GM19468 (cell line): ENCODE data around the gene FIG4.
"Not testable (repeated sequence)": the region's sequence is repeated elsewhere in the genome, so short reads cannot be mapped to it uniquely, and the experiment has no call there.

ENCODE experiments used
- ATAC-seq: cut with Tn5 transposase; IDR thresholded peaks from one replicate; pipeline ENCODE4 v1.9.1; 2021; ENCODE audit warnings: mild to moderate bottlenecking, moderate library complexity, moderate number of reproducible peaks; ENCODE audit not compliant: unreplicated experiment; ENCODE audit errors: extremely low read depth

FIG4 gene

DNA sequence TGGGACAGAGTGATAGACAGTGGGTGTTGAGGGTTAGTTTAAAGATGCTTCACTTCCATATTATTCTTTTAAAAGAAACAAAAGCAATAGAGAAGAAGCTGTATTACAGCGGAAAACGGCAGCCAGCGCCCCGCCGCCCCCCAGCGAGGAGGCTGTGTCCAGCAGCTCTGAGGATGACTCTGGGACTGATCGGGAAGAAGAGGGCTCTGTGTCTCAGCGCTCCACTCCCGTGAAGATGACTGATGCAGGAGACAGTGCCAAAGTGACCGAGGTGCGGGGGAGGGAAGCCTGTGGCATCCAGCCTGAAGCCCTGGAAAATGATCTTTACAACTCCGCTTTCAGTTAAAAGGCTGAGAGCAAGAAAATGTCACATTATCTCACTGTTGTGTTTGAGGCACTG is 100.2 kb downstream of the FIG4 start:
- no peak for ATAC-seq

DNA sequence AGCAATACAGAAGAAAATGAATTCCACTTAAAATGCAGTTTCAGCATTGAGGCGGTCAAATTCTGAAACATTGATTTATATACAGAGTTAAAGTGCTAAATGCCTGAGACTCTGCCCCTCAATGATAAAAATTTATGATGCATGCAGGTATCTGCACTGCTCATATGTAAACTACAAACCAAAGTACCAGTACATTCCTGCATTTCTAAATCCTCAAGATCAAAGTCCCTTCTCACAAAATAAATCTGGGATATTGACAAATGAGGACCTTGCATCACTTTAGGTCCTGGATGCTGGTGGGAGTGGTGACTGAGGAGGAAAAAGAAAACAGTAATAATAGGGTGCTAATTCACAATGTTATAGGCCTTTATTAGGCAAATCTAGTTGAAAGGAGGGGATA is 101.9 kb downstream of the FIG4 start:
- no peak for ATAC-seq

DNA sequence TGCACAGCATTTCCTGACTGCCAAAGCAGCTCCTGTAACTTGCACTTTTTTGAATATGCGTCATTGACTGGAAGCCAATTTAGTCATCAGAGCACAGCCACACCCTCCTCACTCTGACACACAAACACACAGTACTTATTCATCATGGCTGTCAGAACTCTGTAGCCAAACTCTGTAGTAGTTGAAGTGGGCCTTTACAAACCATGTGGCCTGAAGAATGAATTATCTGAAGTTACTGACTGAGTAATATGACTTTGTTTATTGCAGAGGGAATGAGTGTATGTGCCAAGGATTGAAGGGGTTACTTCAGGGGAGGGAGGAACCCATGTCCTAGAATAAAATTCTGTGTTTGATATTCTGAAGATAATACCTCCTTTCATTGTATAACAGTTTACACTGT is 102.7 kb downstream of the FIG4 start:
- no peak for ATAC-seq

DNA sequence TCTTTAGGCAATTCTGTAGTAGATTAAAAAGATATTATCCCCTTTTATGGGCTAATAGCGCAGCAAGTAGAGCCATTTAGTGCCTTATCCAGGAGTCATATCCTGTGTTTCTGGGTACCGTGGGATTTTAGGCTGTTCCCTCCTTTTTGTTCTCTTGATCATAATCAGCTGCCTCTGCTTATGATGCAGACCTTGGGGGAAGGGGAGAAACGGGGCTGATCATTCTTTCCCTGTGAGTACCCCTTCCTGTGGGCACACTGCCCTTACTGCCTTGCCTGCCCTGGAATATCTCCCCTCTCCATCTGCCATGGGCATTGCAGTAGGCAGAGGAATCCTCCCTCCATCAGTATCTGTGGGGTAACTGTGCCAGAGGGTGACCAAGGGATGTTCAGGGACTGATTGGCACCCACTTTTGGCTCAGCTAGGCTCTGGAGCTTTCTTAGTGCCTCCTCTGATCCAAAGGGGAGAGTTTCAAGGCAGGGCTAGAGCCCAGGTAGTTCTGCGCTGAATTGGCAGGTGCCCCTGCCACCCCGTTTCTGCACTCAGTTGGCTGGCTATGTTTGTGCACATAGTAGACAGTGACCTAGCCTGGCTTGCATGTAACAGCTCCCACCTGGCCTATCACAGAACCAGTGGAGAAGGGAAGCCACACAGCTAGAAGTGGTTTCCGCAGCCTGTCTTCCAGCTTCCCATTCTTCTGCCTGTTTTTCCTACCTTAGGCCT is 103.3 kb downstream of the FIG4 start:
- no peak for ATAC-seq

DNA sequence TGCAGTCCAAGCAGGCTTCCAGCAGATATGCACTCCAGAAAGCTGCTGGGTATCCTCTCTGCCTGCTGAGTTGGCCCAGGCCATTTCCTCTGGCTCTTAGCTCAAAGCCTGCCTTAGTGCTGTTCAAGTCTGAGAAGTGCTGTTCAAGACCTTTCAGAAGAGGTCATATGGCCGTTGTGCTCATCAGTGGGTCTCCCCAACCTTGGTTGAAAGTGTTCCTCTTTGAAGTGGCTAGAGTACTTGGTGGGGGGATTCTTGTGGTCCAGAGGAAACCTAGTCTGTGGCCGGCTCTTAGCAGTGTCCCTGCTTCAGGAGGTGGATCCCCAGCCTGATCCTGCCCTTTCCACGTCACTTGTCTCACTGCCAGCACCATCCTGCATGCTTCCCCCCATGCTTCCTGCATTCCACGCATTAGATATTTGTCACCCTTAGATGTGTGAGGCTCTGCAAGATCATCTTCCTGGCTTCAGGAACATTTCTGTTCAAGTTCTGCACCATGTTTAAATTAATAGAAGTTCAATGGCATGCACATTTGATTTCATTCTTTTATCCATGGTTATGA is 105.0 kb downstream of the FIG4 start:
- no peak for ATAC-seq

DNA sequence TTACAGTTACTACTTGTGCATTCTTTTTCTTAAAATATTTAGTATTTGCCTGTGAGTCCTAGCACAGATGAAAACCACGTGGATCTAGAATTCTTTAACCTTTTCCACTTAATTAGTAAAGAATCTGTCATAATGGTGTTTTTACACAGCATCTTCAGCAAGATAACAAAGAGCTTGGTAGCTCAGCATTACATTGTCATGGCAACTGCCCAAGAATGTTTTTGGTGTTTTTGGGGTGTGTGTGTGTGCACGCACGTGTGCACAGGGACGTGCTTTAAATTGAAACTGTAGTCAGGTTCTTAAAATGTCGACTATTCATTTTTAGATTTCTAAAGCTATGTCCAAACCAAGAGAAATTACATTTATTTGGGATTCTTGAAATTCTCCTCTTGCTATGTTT is 108.0 kb downstream of the FIG4 start:
- ATAC-seq: no peak

DNA sequence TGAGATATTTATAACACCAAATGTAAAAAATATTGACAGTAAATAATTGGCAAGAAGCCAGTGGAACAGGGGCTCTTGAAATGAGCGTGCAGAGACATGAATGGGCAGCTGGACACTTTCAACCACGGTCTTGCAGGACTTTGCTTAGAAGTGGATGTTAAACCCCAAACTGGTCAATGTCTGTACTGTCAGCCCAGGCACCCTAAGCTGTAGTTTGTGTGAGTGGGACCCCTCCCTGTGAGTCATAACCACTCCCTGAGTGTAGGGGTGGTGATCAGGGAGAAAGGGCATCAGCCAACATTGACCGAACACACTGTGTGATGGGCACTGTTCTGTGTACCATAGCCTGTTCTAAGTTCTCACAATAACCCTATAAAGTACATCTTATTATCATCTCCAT is 108.6 kb downstream of the FIG4 start:
- ATAC-seq: no peak

DNA sequence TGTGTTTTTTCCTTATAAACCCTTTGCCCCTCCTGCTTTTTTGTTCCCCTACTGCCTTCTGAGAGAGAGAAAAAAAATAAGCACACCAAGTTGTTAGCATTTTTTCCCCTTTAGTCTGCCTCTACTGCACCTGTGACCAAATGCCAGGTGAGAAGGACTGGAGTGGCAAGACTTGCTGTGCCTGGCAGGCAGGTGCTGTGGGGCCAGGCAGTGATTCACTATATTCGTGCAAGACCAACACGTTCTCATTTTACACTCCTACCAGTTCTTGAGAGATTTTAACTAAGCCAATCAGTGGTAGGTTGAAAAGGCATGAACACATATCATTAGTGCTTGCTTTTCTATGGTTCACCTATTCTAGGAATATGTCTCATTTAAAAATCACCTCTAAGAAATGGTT is 109.7 kb downstream of the FIG4 start:
- no peak for ATAC-seq

DNA sequence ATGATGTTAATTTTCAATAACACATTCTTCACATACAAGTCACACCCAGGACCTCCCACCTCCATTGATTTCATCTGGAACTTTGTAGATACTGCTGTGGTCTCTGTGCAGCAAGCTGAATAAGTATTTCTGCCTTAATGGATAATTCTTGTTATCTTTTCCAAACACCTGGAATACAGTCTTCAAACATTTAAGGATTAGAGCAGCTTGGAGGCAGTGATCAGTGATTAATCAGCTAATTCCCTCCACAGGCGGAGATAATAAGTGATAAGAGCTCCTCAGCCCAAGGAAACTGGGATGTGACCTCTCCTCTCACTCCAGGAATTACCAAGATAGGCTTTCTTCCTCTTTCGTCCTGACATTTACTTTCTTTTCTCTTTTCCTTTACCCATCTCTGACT is 110.7 kb downstream of the FIG4 start:
- no peak for ATAC-seq

DNA sequence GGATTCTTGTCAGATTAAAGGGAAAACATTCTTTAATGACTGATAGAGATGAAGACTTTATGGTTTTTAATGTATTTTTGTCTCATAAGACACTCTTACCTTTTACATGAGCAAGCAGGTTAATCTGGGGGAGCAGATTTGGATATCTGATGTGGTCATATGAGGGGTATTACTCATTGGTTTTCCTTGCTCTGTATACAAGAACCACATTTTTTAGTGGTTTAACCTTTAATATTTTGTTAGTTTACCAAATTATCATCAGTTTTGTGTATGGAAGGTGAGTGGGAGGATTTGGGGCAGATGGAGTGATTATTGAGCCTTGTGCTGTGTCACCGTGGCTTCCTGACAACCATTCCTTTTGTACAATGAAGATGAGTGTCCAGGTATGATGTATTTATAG is 112.9 kb downstream of the FIG4 start:
- no peak for ATAC-seq

DNA sequence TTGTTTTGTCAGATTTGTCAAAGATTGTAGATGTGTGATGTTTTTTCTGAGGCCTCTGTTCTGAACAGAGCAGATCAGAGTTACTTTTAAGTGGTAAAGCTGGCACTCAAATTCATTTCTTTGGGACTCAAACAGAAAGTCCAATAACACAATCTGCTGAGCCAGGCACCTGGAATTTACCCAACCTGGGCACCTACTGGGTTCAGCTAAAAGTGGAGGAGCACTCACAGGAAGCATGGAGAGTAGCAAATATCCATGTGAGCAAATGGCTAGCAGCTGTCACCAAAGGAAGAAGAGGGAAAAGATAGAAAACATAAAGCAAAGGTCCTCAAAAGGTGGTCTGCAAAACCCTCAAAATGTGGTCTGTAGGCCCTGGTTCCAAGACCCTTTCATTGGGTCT is 116.8 kb downstream of the FIG4 start:
- no peak for ATAC-seq

DNA sequence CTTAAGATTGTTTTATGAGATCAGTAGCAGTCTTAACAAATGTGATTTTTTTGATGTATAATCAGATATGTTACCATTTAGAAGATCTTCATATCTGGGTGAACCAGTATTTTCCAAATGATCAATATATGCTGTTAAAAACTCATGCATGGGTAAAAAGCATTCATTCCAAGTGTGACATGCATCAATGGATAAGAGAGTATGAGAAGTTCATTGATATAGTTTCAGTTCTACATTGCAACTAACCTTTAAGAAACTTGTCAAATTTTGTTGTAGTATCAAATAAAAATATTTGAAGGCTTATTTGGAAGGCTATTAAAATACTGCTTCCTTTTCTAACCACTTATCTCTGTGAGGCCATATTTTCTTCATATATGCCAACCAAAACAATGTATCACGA is 117.7 kb downstream of the FIG4 start:
- ATAC-seq: no peak

DNA sequence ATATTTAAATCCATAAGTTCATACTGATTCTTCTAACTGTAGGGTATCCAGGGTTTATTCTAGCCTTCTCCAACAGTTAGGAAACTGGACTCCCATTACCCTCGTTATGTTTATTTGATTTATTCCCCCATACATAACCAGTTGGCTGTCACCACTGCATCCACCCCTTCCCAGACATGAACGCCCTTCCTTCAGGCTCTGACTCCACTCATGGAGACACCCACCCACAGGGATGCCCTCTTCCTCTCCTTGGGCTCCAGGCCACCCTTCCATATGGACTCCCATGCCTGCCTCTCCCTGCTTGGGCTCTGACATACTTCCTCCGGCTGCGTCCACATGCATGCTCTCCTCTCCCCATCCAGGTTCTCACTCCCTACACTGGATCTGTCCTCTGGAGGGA is 124.0 kb downstream of the FIG4 start:
- ATAC-seq: no peak

DNA sequence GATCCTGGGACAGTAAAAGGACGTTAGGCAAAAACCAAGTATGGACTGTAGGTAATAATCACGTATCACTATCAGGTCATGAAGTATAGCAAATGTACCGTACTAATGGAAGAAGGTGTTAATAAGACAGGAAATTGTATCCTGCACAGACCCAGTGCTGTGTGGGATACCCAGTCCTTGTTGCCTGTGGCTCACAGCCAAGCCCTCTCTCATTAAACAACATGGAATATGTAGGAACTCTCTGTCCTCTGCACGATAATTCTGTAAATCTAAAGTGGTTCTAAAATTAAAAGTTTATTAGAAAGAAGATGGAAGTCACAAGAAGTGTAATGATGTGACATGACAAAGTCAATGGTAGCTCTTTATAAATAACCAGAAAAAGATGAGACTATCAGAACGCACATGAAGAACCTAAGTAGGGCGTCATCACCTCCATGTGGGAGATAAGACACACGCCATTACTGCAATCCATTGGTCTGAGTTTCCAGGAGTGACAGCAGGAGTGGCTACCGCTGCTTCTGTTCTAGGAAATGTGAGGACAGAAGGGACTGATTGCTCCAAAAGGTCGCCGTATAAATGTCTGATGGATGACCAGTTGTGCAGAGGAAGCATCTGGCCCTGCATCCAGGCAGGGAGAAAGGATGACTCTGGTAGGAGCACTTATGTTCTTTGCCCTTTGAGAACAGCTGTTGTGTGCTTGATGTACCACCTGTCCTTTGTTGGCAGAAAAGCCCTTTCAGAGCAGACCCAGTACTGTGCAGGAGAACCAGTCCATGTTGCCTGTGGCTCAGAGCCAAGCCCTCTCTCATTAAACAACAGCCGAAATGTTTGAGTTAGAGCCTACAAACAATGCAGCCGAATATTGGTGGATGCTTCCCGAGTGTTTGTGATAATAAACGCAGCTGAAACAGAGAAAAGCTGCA is 125.6 kb downstream of the FIG4 start:
- ATAC-seq: no peak

DNA sequence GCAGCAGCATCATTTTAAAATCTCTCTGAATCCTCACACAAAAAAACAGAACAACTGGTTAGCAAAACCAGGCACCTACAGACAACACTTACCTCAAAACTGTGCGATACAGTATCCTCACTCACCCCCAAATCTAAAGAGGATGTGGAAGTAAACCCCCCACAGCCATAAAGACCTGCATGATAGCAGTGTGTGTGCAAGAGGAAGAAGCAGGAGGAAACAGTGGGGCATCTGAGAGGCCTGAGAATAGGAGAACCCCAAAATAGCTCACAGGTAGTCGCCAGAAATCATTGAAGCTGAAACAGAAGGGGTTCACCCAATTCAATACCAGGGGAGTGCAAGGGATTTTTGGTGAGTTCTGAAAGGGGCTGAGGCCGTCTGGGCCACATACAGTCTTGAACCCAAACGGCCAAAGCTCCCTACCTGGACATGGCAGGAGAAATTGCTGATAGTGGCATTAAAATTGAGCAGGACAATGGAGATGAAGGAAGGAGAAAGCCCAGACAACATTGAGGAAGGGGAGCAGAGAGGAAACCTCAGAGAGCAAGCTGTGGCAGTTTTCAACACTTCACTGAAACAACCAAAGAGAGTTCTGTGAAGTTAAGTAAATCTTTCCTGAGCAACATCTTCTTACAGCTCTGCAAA is 129.7 kb downstream of the FIG4 start:
- no peak for ATAC-seq

DNA sequence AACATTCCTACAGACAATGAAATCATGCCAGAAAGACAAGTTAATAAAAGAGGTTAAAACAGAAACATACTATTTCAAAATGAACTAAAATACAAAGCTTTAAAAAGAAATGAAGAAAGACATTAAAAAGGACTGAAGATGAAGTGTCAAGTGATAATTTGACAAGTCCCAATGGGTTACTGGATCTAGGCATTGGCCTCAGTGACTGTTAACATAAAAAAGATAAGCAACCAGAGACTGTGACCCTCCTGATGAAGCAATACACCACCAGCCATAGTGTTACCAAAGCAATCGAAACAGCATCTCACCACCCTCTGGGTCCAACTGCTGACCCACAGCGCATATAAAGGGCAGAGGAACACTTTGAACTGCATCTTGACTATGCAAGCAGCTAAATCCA is 130.3 kb downstream of the FIG4 start:
- ATAC-seq: no peak

DNA sequence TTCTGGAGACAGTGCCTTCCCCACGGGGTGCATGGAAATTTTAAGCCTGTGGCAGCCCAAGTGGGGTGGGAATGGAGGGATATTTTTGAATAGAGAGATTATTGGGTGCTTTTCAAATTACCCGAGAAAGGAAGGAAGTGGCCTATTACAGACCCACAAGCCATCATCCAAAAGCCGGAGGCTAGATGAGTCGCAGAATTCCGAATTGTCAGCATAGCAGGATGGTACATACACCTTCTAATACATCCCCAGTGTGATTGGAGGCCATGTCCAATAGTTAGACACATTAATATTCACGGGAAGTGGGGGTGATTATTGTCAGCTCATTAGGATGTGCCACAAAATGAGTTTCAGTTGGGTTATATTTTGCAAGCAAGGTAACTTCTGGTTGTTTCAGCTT is 133.0 kb downstream of the FIG4 start:
- ATAC-seq: no peak

DNA sequence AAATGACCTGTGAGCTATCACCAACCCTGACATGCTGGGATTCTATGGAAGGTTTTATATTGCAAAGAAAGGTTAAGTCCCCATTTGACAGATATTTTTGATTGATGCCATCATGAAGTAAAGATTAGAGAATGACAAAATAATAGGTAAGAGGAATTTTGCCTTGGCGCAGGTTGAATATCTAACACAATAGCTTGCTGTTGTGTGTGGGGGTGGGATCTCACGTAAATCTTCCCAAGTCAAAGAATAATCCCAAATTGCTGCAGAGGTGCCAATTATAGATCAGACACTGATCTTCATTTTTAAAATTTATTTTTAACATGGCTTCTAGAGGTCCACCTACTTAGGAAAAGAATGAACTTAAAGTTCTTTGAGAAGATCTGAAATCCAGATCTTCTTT is 135.5 kb downstream of the FIG4 start:
- ATAC-seq: no peak

DNA sequence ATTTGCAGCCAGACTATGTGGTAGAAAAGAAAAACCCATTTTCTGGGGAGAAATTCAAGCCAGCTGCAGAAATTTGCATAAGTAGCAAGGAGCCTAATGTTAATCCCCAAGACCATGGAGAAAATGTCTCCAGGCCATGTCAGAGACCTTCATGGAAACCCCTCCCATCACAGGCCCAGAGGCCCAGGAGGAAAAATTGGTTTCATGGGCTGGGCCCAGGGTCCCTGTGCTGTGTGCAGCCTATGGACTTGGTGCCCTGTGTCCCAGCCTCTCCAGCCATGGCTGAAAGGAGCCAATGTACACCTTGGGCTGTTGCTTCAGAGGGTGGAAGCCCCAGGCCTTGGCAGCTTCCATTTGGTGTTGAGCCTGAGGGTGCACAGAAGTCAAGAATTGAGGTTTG is 140.3 kb downstream of the FIG4 start:
- ATAC-seq: not testable (repeated sequence)

DNA sequence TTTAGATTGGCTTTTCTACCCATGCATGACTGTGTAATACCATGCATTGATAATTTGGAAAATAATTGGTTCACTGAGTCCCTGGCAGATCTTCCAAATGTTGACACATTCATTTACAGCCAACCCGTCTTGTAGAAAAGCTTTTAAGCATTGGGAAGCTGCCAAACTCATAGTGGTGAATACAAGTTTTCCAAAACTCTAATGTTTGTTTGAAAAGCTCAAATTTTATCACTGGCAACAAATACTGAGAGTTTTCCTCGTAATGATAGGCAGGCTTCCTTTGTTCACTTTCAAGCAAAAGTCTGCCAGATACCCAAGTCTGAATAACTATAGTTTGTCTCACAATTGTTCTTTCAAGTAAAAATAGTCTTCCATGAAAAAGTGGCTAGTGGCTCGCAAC is 143.0 kb downstream of the FIG4 start:
- ATAC-seq: no peak
